GM19455 (cell line): ENCODE measurements around the gene EVA1C.
"Not testable (repeated sequence)": the region's sequence is repeated elsewhere in the genome, so short reads cannot be mapped to it uniquely, and the experiment has no call there.

ENCODE experiments used
- ATAC-seq: cut with Tn5 transposase; IDR thresholded peaks from one replicate; pipeline ENCODE4 v1.9.1; 2021; ENCODE audit not compliant: unreplicated experiment

The EVA1C gene

GRCh38 chr21:32457360-32457840 is 44.9 kb downstream of the EVA1C start:
- ATAC-seq, result no peak

- no peak for ATAC-seq
Measured at GRCh38 chr21:32457962-32458361, 45.5 kb downstream of the EVA1C start.

GRCh38 chr21:32459972-32460371 is 47.5 kb downstream of the EVA1C start:
- no peak for ATAC-seq

DNA sequence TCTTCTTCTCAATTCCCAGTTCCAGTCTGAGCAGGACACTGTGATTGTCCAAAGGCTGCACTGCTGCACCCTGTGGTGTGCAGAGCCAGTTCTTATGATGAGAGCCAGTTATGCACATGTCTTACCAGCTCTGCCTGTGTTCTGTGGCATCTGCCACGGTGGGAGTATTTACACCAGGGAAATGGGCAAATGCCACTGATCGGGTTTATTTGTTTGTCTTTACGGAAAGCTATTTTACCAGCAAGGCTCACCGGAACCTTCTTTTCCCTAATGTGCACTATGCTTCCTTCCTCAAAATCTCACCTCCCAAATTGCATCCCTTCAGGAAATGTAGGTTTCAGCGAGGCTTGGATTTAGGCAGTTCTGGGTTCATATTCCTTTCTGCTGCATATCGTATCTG is 49.0 kb downstream of the EVA1C start:
- ATAC-seq, result no peak

GRCh38 chr21:32462564-32462963 is 50.1 kb downstream of the EVA1C start:
- not testable (repeated sequence) for ATAC-seq

DNA sequence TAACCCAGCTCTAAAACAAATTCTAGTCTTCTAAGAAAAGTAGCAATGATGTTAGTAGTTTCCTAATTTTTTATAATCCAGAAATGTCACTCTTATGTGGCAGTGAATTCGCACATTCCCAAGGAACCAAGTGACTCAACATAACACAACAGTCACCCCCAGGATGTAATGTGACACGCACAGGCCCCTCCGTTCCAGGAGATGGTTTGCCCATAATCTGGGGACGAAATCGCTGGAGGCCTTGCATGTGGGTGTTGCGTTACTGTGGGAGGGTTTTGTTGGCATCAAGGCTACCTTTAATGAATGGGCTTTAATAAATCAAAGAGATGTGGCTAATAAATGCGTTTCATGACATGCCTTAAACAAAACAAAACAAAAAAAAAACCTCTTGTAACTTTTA is 50.9 kb downstream of the EVA1C start:
- no peak for ATAC-seq

GRCh38 chr21:32463889-32464300 is 51.4 kb downstream of the EVA1C start:
- no peak for ATAC-seq

- ATAC-seq, result no peak
Measured at GRCh38 chr21:32467291-32467690, 54.8 kb downstream of the EVA1C start.

DNA sequence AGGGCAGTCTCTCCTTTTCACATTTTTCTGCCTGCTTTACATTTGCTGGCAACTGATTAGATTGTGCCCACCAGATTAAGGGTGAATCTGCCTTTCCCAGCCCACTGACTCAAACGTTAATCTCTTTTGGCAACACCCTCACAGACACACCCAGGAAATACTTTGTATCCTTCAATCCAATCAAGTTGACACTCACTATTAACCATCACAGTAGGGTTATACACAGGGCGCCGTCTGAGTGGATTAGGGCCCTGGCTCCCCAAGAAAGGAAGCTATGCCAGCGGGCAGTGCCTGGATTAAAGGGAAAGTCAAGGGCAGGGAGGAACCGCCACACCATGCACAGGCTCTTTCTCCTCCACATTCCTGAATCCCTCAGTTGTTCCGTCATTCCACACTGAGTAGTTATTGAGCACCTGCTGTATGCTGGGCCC is 56.2 kb downstream of the EVA1C start:
- no peak for ATAC-seq

DNA sequence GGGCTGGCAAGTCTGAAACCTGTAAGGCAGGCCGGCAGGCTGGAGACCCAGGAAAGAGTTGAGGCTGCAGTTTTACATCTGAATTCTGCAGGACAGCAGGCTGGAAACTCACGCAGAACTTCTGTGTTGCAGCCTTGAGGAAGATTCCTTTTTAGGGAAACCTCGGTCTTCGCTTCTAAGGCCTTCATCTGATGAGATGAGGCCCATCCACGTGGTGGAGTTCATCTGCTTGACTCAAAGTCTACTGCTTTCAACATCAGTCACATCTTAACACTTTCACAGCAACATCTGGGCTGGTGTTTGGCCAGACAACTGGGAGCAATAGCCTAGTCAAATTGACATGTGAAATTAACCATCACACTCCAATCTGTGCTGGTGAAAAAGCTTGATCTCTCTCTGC is 57.1 kb downstream of the EVA1C start:
- ATAC-seq, result no peak

DNA sequence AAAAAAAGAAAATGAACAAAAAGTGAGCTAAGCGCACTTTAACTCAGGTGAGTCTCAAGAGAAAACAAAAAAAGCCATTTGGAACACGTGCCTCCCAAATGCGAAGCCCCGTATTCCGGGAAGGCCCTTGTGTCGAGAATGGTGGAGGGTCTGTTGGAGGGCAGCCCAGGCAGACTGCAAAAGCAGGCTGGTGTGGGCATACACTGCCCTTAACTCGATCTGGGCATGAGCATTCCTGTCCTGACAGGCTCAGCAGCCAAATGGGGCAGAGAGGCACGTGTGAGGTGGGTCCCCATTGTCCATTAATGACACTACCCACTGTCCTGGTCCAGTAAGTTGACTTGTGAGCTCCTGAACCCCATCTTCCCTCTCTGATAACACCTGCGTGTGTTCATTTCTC is 57.7 kb downstream of the EVA1C start:
- ATAC-seq, result no peak

DNA sequence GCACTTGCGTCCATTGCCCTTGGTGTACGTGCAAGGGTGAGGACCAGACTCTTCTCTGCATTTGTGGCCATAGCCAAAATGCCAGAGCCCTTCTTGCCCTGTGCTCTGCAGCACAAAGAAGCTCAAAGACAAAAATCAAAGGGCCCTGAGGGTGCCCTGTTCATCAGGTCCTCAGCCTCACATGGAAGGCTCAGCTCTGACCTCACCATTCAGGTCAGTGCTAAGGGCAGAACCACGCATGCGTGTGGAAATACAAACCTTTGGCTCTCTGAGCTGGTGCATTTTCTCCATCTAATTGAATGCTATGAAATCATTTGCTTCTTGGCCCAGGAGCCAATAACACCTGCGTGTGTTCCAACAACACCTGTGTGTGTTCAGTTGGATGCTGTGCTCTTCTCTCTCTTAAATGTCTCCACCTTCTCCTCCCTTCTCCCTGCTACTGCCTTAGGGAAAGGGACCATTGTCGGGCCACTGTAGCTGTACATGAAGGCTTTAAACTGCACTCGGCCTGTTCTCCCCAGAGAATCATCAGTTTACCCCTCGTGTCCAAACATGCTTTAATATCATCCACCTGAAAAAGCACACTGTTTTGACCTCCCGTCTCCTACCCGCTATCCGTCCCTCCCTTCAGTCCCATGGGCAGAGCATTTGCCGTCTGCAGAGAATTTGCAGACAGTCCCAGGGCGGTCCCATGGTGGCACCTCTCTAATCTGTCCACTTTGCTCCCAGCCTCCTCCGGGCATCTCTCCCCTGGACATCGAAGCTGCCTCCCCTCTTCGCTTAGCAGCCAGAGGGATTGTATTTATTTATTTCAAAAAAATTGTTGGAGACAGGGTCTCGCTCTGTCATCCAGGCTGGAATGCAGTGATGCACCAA is 60.6 kb downstream of the EVA1C start:
- ATAC-seq, result no peak

- ATAC-seq, result no peak
Measured at GRCh38 chr21:32474179-32475059, 61.9 kb downstream of the EVA1C start.

DNA sequence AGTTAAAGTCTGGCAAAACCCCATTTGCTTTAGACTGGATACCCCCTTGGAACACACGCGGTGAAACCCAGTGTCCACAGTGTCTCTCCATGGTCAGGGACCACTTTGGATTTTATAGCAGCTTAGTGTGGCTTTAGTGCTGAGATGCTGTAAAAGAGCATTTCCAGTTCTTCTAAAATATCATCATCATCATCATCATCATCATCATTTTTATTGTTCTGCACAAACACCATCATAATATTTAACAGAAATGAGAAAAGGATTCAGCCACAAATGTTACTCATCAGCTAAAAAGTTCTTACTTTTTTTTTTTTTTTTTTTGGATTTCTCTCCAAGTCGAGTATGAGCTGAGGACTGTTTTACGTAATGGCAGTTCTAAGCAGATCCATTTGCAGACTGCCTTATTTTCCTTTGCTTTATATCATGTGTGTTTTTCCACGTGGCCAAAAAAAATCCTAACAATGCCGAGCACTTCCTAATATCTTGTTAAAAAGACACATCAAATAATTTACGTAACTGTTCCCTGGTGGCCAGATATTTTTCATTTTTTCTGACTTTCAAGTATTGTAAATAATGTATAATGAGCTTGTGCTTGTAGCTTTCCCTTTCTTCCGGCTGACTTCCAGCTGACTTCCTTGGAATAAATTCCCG is 62.8 kb downstream of the EVA1C start:
- ATAC-seq, result no peak

DNA sequence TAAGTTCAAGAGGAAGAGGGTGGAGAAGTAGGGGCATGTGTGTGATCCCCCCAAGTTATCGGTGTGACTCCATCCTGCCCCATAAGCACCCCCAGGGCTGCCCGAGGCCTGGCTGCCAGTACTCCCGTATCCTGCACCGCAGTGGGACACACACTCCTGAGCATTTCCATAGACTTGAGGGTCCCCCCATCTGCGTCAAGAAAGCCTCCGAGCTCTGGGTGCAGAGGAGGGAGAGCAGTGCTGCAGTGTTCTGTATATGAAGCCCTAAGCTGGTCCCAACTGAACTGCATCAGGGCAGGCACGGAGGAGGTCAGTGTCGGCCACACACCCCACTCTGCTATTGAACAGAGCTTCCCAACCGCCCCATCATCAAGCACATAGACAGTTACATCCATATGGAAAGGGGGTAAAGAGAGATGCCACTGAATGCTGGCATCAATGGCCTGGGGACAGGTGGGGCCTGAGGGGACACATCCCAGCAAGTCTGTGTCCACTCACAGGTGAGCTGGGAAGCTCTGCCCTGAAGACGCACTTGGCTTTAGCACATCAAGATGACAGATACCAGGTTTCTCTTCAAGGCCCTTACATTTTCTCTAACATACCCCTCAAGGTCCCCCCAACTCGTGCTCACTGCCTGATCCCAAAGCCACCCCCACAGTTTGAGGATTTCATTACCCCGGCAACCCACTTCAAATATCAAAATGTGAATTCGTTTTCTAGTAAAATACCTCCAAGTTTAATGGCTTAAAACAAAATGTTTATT is 64.3 kb downstream of the EVA1C start:
- ATAC-seq, result no peak

DNA sequence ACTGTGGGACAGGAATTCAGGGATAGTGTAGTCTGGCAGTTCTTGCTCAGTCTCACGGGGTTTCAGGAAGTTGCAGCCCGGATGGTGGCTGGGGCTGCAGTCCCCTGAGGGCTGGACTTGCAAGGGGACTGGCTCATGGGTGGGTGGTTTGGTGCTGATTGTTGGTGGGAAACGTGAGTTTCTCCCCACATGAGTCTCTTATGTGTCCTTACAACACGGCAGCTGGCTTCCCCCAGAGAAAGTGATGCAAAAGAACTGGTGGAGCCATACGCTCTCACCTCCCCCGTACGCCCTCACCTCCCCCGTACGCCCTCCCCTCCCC is 64.9 kb downstream of the EVA1C start:
- no peak for ATAC-seq

DNA sequence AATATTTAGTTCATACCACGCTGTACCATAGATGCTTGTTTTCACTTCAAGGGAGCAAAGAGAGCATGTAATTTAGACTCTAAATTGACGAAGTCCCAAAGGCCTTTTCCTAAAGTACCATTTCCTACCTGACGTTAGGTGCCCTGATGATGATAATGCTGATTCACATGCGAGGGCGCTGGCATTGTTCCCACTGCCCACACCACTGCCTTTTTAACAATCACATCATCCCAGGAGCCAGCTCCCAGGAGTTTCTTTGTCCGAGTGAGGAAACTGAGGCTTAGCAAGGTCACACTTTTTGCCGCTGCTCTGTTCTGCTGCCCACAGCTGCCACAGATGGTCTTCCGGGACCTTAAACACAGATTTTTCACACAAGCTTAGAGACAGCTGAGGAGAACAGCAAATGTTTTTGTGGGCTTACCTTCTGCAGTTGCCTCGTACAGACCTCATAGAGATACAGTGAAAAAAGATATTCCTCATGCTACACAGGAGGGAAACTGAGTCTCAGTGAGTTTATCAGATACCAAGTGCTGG is 69.4 kb downstream of the EVA1C start:
- no peak for ATAC-seq

GRCh38 chr21:32482565-32483292 is 70.2 kb downstream of the EVA1C start:
- ATAC-seq, result no peak

GRCh38 chr21:32483293-32483595 is 70.7 kb downstream of the EVA1C start:
- no peak for ATAC-seq
